H9 (cell line): ENCODE measurements around the gene TECTB. TPM values are rescaled to one million over a fixed set of nuclear protein-coding genes. Genes with fewer than 3 reads are reported as not detected.

ENCODE experiments used
- DNase-seq: peaks from one replicate; pipeline ENCODE4 v3.0.0-alpha.2; 2017
- H2AFZ ChIP-seq: one replicate; pipeline ENCODE4 v1.6.1; 2013; ENCODE audit warnings: mild to moderate bottlenecking, low read length, control low read depth, moderate library complexity
- H2AK5ac ChIP-seq: 2 replicates; pipeline ENCODE4 v1.6.1; 2013; ENCODE audit warnings: low read length, control low read depth, mixed read lengths; ENCODE audit not compliant: insufficient read length
- H2BK120ac ChIP-seq: one replicate; pipeline ENCODE4 v1.6.1; 2013; ENCODE audit warnings: low read depth, mild to moderate bottlenecking, low read length, control low read depth, inconsistent platforms; ENCODE audit not compliant: poor library complexity, severe bottlenecking
- H2BK12ac ChIP-seq: 2 replicates; pipeline ENCODE4 v1.6.1; 2013; ENCODE audit warnings: low read length, control low read depth, mixed read lengths, low read depth; ENCODE audit not compliant: insufficient read length
- H2BK15ac ChIP-seq: 2 replicates; pipeline ENCODE4 v1.6.1; 2013; ENCODE audit warnings: low read depth, low read length, control low read depth
- H2BK20ac ChIP-seq: one replicate; pipeline ENCODE4 v1.6.1; 2013; ENCODE audit warnings: low read depth, mild to moderate bottlenecking, low read length, control low read depth, inconsistent platforms; ENCODE audit not compliant: poor library complexity, severe bottlenecking
- H2BK5ac ChIP-seq: 2 replicates; pipeline ENCODE4 v1.6.1; 2013; ENCODE audit warnings: low read length, control low read depth, mixed read lengths; ENCODE audit not compliant: insufficient read length
- H3K14ac ChIP-seq: 2 replicates; pipeline ENCODE4 v1.6.1; 2013; ENCODE audit warnings: low read length, control low read depth; ENCODE audit not compliant: insufficient read depth
- H3K18ac ChIP-seq: 2 replicates; pipeline ENCODE4 v1.6.1; 2013; ENCODE audit warnings: low read depth, mild to moderate bottlenecking, mixed read lengths, low read length, control low read depth; ENCODE audit not compliant: insufficient read length
- H3K23ac ChIP-seq: 2 replicates; pipeline ENCODE4 v1.6.1; 2013; ENCODE audit warnings: low read length, control low read depth, mixed read lengths, low read depth; ENCODE audit not compliant: insufficient read length
- H3K23me2 ChIP-seq: 2 replicates; pipeline ENCODE4 v1.6.1; 2013; ENCODE audit warnings: low read depth, mild to moderate bottlenecking, mixed read lengths, low read length, control low read depth; ENCODE audit not compliant: insufficient read length, poor library complexity, severe bottlenecking
- H3K27ac ChIP-seq: 2 replicates; pipeline ENCODE4 v1.5.1; 2013; ENCODE audit warnings: low read length, control low read depth, mixed read lengths, low read depth; ENCODE audit not compliant: insufficient read length
- H3K27me3 ChIP-seq: 2 replicates; pipeline ENCODE4 v1.6.1; 2013; ENCODE audit warnings: low read length, control low read depth, inconsistent platforms; ENCODE audit not compliant: insufficient read depth
- H3K4ac ChIP-seq: 2 replicates; pipeline ENCODE4 v1.6.1; 2013; ENCODE audit warnings: low read depth, mild to moderate bottlenecking, control low read depth, inconsistent platforms, low read length, moderate library complexity
- H3K4me1 ChIP-seq: 2 replicates; pipeline ENCODE4 v1.6.1; 2013; ENCODE audit warnings: low read length, control low read depth, inconsistent platforms; ENCODE audit not compliant: insufficient read depth
- H3K4me2 ChIP-seq: 2 replicates; pipeline ENCODE4 v1.6.1; 2013; ENCODE audit warnings: low read length, control low read depth, mixed read lengths; ENCODE audit not compliant: insufficient read length, insufficient read depth
- H3K56ac ChIP-seq: 2 replicates; pipeline ENCODE4 v1.6.1; 2013; ENCODE audit warnings: low read depth, mild to moderate bottlenecking, mixed read lengths, low read length, control low read depth; ENCODE audit not compliant: insufficient read length
- H3K79me1 ChIP-seq: 2 replicates; pipeline ENCODE4 v1.6.1; 2013; ENCODE audit warnings: low read depth, mild to moderate bottlenecking, moderate library complexity, low read length, control low read depth, inconsistent platforms; ENCODE audit not compliant: insufficient read depth, poor library complexity, severe bottlenecking
- H3K79me2 ChIP-seq: 2 replicates; pipeline ENCODE4 v1.6.1; 2013; ENCODE audit warnings: low read length, control low read depth, inconsistent platforms; ENCODE audit not compliant: insufficient read depth
- H3K9ac ChIP-seq: 2 replicates; pipeline ENCODE4 v1.6.1; 2013; ENCODE audit warnings: low read length, control low read depth, mixed read lengths; ENCODE audit not compliant: insufficient read length; ENCODE audit errors: extremely low read depth
- H3K9me3 ChIP-seq: one replicate; pipeline ENCODE4 v1.6.1; 2013; ENCODE audit warnings: low read depth, low read length, inconsistent platforms; ENCODE audit not compliant: control insufficient read depth
- H3T11ph ChIP-seq: one replicate; pipeline ENCODE4 v1.6.1; 2013; ENCODE audit warnings: mild to moderate bottlenecking, low read length, control low read depth, inconsistent platforms
- H4K20me1 ChIP-seq: one replicate; pipeline ENCODE4 v1.6.1; 2013; ENCODE audit not compliant: control insufficient read depth, insufficient read length, insufficient read depth
- H4K5ac ChIP-seq: 2 replicates; pipeline ENCODE4 v1.6.1; 2013; ENCODE audit warnings: low read depth, mild to moderate bottlenecking, mixed read lengths, low read length, control low read depth; ENCODE audit not compliant: insufficient read length
- H4K8ac ChIP-seq: replicated peaks from 2 replicates; pipeline ENCODE4 v1.6.1; 2013; ENCODE audit warnings: low read length, control low read depth, mixed read lengths, low read depth; ENCODE audit not compliant: insufficient read length
- H4K91ac ChIP-seq: 2 replicates; pipeline ENCODE4 v1.6.1; 2013; ENCODE audit warnings: low read depth, mild to moderate bottlenecking, moderate library complexity, mixed read lengths, low read length, control low read depth; ENCODE audit not compliant: insufficient read length
- H3K27ac Mint-ChIP-seq, 3 experiments: 2 replicates in 2 of 3; 3 replicates in 1 of 3; pipeline ENCODE4 v1.8.0; 2020 to 2021; ENCODE audit warnings: mixed read lengths in 3 of 3, mild to moderate bottlenecking in 1 of 3, moderate library complexity in 1 of 3
- H3K27me3 Mint-ChIP-seq: 2 replicates; pipeline ENCODE4 v1.8.0; 2021; ENCODE audit warnings: low read depth, mild to moderate bottlenecking, moderate library complexity, mixed read lengths
- H3K36me3 Mint-ChIP-seq, 3 experiments: 2 replicates in 2 of 3; 3 replicates in 1 of 3; pipeline ENCODE4 v1.8.0; 2020 to 2021; ENCODE audit warnings: low read depth in 3 of 3, mixed read lengths in 3 of 3; ENCODE audit not compliant: insufficient read depth in 1 of 3
- H3K4me1 Mint-ChIP-seq, 2 experiments: 2 replicates each; pipeline ENCODE4 v1.8.0; 2020; ENCODE audit warnings: mixed read lengths in 2 of 2
- H3K4me3 Mint-ChIP-seq, 2 experiments: 2 replicates in 1 of 2; 3 replicates in 1 of 2; pipeline ENCODE4 v1.8.0; 2020 to 2021; ENCODE audit warnings: mild to moderate bottlenecking in 2 of 2, mixed read lengths in 2 of 2, moderate library complexity in 1 of 2
- H3K9me3 Mint-ChIP-seq, 2 experiments: 2 replicates in 1 of 2; 3 replicates in 1 of 2; pipeline ENCODE4 v1.8.0; 2020; ENCODE audit warnings: mild to moderate bottlenecking in 2 of 2, mixed read lengths in 2 of 2, moderate library complexity in 1 of 2
- CTCF ChIP-seq: fragments of 200-600 bp; sonication (generic); conservative IDR thresholded peaks from 3 replicates; pipeline ENCODE4 v1.8.0; 2021; ENCODE audit warnings: antibody characterized with exemption, mild to moderate bottlenecking
- WGBS: extraction: QIAGEN DNeasy Blood & Tissue Kit; methylation state at CpG from one replicate; pipeline ENCODE4 v1.1.7; 2013; ENCODE audit warnings: missing lambda C conversion rate, low lambda C conversion rate, mixed read lengths; ENCODE audit not compliant: insufficient read length; ENCODE audit errors: extremely low coverage; 5-methylcytosine and 5-hydroxymethylcytosine counted together
- total RNA-seq: library from RNA; stranded (reverse); gene quantifications from 2 replicates; pipeline ENCODE4 v1.2.1, GENCODE V29; 2021

Gene TECTB
- total RNA-seq, 1 experiment from 2014 or later, result not detected

- Histone ChIP-seq H4K8ac (no peak overlapping the region), H3K27me3 (no peaks in the 10 kb centered on the region; the same call in 1 of the 2 replicates), H3K4ac (no peak overlapping the region), H3K56ac (no peak overlapping the region), H3K14ac (no peak overlapping the region), H4K5ac (no peak overlapping the region), H3K27ac (no peak overlapping the region), H4K20me1 (no peaks in the 10 kb centered on the region), H2BK120ac (no peak overlapping the region), H2AK5ac (no peak overlapping the region), H3K4me2 (no peak overlapping the region), H4K91ac (no peak overlapping the region), H2AFZ (no peak overlapping the region), H2BK20ac (no peak overlapping the region), H3K4me1 (no peaks in the 10 kb centered on the region; the same call in 1 of the 2 replicates), H2BK5ac (no peak overlapping the region), H3K23me2 (no peaks in the 10 kb centered on the region), H3K23ac (no peak overlapping the region), H3K18ac (no peak overlapping the region), H3K79me1 (no peaks in the 10 kb centered on the region), H2BK12ac (no peak overlapping the region), H3T11ph (no peak overlapping the region), H3K9me3 (no peaks in the 10 kb centered on the region), H2BK15ac (no peak overlapping the region), H3K79me2 (no peaks in the 10 kb centered on the region), H3K9ac (no peak overlapping the region)
- Mint-ChIP-seq H3K27me3 (peaks cover 32% of the 10 kb centered on the region), H3K9me3 (no peaks in the 10 kb centered on the region), H3K4me3 (no peak overlapping the region), H3K27ac (no peak overlapping the region), H3K36me3 (no peaks in the 10 kb centered on the region), H3K4me1 (peaks cover 5 to 9% of the 10 kb centered on the region in 2 experiments)
- no peak for TF ChIP-seq CTCF
- whole genome bisulfite sequencing, result no CpG with 5 or more reads among the region's 8 CpGs
- DNase-seq, result no peak
Observed at GRCh38 chr10:112286837-112287818, 3.9 kb downstream of the TECTB start.
